GM21723 (cell line): ENCODE results near the gene PDE8B.
"Not testable (repeated sequence)": the region's sequence is repeated elsewhere in the genome, so short reads cannot be mapped to it uniquely, and the experiment has no call there.

Source experiments
- ATAC-seq: cut with Tn5 transposase; IDR thresholded peaks from one replicate; pipeline ENCODE4 v1.9.1; 2021; ENCODE audit warnings: mild to moderate bottlenecking, moderate library complexity; ENCODE audit not compliant: unreplicated experiment

PDE8B gene

GRCh38 chr5:77355080-77355479 is 144.6 kb downstream of the PDE8B start:
- no peak for ATAC-seq

DNA sequence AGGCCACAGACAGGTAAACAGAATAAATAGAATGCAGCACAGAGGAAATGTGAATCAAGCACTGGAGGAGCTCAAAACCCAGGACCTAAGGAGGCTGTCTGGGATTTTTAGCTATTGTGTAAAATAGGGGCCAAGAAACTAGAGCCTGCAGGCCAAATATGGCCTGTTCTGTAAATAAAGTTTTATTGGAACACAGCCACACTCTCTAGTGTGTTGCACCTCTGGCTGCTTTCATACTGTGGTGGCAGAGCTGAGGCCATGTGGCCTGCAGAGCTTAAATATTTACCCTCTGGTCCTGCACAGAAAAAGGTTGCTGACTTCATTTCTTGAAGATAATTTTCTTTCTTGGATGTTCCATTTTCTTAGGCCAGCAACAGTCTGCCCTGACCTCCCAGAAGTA is 145.3 kb downstream of the PDE8B start:
- no peak for ATAC-seq

DNA sequence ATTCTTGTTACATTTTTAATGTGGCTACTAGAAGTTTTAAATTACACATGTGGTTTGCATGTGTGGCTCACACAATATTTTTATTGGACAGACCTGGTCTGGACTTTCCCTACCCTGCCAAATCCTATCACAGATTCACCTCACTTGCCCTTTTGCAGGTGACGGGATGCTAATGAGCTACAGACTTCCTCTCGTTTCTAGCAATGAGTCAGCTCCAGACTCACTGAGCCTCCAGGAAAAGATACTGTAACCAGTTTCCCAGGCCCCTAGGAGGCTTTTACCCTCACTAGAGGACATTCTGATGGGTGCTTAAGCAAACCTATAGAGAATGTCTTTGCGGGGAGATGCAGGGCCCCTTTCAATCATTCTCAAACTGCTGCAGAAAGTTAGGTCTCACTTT is 146.3 kb downstream of the PDE8B start:
- ATAC-seq: peak; percentile 93

- no peak for ATAC-seq
Observed at GRCh38 chr5:77358255-77359205, 148.1 kb downstream of the PDE8B start.

DNA sequence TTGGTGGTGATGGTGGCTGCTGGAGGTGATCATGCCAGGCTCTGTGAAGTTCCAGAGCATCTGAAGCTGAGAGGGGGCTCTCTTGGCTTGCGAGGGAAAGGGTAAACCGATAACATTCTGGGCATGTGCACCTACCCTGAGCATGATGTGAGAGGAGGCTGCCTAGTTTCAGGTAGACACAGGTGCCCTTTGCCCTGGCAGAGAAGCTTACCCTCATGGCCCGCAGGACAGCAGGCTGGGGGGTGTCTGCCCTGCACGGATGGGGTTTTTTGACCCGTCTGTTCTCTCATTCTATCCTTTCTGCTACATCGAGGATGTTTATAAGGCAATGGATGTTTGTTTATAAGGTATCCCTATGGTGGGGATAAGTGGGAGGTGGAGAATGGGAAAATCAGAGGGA is 148.8 kb downstream of the PDE8B start:
- no peak for ATAC-seq

- ATAC-seq: no peak
Observed at GRCh38 chr5:77360381-77360780, 149.9 kb downstream of the PDE8B start.

DNA sequence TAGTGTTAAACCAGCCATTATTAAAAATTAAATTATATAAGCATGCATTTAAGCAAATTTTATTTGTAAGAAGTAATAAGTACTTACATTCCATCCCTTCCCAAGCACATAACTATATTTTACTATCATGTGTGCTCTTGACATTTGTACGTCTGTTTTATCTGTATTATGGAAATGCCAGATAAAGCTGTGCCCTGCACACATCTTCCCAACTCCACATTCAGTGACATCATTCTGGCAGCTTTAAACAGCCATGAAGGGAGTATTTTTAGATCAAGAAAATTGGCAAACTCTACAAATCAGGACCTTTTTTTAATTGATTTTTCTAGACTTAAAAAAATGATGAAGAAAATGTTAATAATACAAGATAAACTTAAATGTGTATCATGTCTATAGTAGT is 150.5 kb downstream of the PDE8B start:
- no peak for ATAC-seq

- no peak for ATAC-seq
Observed at GRCh38 chr5:77366717-77367500, 156.4 kb downstream of the PDE8B start.

GRCh38 chr5:77367741-77368140 is 157.3 kb downstream of the PDE8B start:
- no peak for ATAC-seq

DNA sequence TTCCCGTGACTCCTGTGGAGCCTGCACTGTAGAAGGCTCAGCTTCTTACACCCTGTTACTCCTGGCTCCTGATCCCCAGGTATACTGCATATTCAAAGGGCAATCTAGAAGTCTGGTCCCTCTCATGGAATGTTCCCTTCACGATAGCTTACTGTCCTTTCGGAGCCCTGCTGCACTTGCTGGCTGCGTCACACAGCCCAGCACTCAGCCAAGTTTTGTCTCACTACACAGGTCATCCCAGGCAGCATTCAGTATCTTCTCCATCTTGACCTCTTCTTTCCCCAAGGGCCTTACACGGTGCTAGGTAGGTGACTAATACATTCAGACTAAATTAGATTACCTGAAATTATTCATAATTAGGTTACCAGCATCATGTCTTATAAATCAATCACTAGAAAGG is 157.9 kb downstream of the PDE8B start:
- ATAC-seq: no peak

GRCh38 chr5:77369566-77369965 is 159.1 kb downstream of the PDE8B start:
- ATAC-seq: no peak

GRCh38 chr5:77374686-77375085 is 164.2 kb downstream of the PDE8B start:
- ATAC-seq: no peak

GRCh38 chr5:77376609-77377300 is 166.3 kb downstream of the PDE8B start:
- no peak for ATAC-seq

DNA sequence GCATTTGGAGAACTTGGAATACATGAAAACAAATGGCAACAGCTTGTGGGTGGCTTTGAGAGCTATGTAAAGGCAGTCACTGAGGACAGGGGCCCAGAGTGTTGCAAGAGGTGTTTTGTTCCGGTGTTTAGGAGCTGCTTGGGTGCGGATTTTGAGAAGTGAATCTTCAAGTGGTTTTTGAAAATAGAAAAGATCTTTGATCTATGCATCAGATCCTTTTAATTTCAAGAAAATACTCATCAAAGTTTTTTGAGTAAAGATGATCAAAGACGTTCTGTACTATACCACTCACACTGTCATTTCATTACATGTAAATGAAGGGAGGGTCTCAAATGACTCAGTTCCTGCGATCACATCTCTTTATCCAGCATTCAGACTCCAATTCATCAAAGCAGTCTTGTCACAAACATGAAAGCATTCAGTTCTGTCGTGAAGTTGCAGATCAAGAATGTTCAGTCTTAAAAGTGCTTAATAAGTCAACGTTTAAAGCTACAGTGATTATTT is 169.1 kb downstream of the PDE8B start:
- peak; percentile 73 for ATAC-seq

DNA sequence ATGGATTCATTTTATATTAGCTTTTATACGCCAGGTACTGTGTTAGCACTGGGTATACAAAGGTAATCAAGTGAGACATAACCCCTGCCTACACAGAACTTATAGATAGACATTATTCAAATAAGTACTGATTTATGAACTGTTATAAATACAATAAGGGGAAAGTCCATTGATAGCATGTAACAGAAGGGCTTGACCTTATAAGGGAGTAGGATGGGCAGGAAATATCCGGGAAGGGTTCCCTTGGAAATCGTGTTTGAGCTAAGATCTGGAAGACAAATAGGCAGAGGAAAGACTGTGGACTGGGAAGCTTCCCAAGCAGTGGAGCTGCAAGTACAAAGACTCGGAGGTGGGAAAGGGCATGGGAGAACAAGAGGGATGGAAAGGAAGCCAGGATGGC is 170.2 kb downstream of the PDE8B start:
- ATAC-seq: no peak

DNA sequence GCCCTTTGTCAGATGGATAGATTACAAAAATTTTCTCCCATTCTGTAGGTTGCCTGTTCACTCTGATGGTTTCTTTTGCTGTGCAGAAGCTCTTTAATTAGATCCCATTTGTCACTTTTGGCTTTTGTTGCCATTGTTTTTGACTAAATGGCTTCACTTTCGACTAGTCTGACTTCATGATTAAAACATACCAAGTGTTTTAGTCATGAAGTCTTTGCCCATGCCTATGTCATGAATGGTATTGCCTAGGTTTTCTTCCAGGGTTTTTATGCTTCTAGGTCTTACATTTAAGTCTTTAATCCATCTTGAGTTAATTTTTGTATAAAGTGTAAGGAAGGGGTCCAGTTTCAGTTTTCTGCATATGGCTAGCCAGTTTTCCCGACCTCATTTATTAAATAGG is 172.9 kb downstream of the PDE8B start:
- ATAC-seq: not testable (repeated sequence)

DNA sequence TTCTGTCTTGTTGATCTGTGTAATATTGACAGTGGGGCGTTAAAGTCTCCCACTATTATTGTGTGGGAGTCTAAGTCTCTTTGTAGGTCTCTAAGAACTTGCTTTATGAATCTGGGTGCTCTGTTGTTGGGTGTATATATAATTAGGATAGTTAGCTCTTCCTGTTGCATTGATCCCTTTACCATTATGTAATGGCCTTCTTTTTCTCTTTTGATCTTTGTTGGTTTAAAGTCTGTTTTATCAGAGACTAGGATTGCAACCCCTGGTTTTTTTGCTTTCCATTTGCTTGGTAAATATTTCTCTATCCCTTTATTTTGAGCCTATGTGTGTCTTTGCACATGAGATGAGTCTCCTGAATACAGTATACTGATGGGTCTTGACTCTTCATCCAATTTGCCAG is 175.9 kb downstream of the PDE8B start:
- ATAC-seq: not testable (repeated sequence)

DNA sequence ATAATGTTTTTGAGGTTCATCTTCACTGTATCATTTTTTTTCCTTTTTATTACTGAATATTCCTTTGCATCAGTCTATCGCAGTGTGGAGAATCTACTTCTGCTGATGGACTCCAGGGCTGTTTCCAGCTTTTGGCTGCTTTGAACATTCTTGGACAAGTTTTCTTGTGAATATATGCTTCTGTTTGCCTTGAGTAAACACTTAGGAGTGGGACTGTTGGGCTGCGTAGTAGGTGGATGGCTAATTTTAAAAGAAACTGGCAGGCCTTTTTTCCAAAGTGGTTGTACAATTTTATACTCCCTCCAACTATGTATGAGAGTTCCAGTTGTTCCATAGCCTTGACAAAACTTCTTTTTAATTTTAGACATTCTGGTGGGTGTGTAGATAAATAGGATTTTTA is 179.3 kb downstream of the PDE8B start:
- no peak for ATAC-seq

GRCh38 chr5:77390221-77390620 is 179.7 kb downstream of the PDE8B start:
- ATAC-seq: no peak

GRCh38 chr5:77390795-77391194 is 180.3 kb downstream of the PDE8B start:
- ATAC-seq: no peak

DNA sequence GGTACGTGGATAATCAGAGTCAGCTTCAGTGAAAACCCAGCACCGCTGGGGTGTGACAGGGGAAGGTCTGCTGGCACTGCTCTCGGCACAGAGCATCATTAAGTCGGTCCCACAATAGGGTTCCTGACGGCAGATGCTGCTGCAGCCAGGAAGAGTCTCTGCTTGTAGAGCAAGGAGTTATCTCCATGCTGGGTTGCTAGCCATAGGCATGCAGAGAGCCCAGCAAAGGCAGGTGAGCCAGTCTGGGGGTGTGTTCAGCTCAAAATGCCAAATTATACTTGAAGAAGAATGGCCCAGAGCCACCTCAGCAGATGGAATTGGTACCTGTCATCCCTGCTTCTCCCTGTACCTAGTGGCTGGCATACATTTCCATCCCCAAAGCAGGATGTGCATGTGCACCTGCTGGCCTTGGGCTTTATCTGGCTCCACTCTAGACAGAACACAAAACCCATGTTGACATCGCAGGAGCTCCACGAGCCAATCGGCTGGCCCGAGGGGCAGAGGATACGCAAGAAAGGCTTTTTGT is 180.8 kb downstream of the PDE8B start:
- no peak for ATAC-seq
